Mesenchymal stem cell (in vitro differentiated cells and primary cell): ENCODE results near the gene RHOBTB3.

ENCODE experiments used
- DNase-seq: peaks from one replicate; pipeline ENCODE4 v3.0.0-alpha.2; 2013
- H2AFZ ChIP-seq: one replicate; pipeline ENCODE4 v1.6.1; 2013; ENCODE audit warnings: low read depth, mild to moderate bottlenecking, control low read depth, inconsistent platforms, low read length, moderate library complexity
- H2AK5ac ChIP-seq: 2 replicates; pipeline ENCODE4 v1.6.1; 2013; ENCODE audit warnings: low read length, moderate library complexity, mild to moderate bottlenecking, inconsistent platforms; ENCODE audit not compliant: severe bottlenecking
- H2BK120ac ChIP-seq: one replicate; pipeline ENCODE4 v1.6.1; 2013; ENCODE audit warnings: low read depth, mild to moderate bottlenecking, inconsistent platforms, low read length, moderate library complexity
- H2BK12ac ChIP-seq, 2 experiments: one replicate each; pipeline ENCODE4 v1.6.1; 2013; ENCODE audit warnings: inconsistent platforms in 2 of 2, low read length in 2 of 2, mild to moderate bottlenecking in 2 of 2, moderate library complexity in 2 of 2, control low read depth in 1 of 2
- H2BK15ac ChIP-seq: one replicate; pipeline ENCODE4 v1.6.1; 2013; ENCODE audit warnings: mild to moderate bottlenecking, low read depth, inconsistent platforms; ENCODE audit not compliant: poor library complexity, severe bottlenecking
- H2BK5ac ChIP-seq: 2 replicates; pipeline ENCODE4 v1.6.1; 2013; ENCODE audit warnings: low read depth, mild to moderate bottlenecking, low read length, control low read depth, inconsistent platforms; ENCODE audit not compliant: poor library complexity, severe bottlenecking
- H3K14ac ChIP-seq, 2 experiments: one replicate each; pipeline ENCODE4 v1.6.1; 2013; ENCODE audit warnings: inconsistent platforms in 2 of 2, low read length in 2 of 2, control low read depth in 1 of 2, mild to moderate bottlenecking in 1 of 2, moderate library complexity in 1 of 2
- H3K18ac ChIP-seq, 2 experiments: one replicate each; pipeline ENCODE4 v1.6.1; 2013; ENCODE audit warnings: inconsistent platforms in 2 of 2, low read length in 2 of 2, control low read depth in 1 of 2, low read depth in 1 of 2, mild to moderate bottlenecking in 1 of 2
- H3K23ac ChIP-seq, 2 experiments: one replicate each; pipeline ENCODE4 v1.6.1; 2013; ENCODE audit warnings: inconsistent platforms in 2 of 2, low read length in 2 of 2, mild to moderate bottlenecking in 2 of 2, moderate library complexity in 2 of 2, control low read depth in 1 of 2
- H3K27ac ChIP-seq: 2 replicates; pipeline ENCODE4 v1.5.1; 2013; ENCODE audit warnings: mild to moderate bottlenecking, moderate library complexity, low read length, control low read depth, inconsistent platforms; ENCODE audit not compliant: poor library complexity, severe bottlenecking
- H3K27me3 ChIP-seq, 2 experiments: 2 replicates each; pipeline versions ENCODE4 v1.6.1 to v1.7.0; 2013; ENCODE audit warnings: low read length in 2 of 2, mild to moderate bottlenecking in 2 of 2, moderate library complexity in 2 of 2, control low read depth in 1 of 2, inconsistent platforms in 1 of 2; ENCODE audit not compliant: control insufficient read depth in 1 of 2, insufficient read depth in 1 of 2
- H3K36me3 ChIP-seq, 2 experiments: 2 replicates each; pipeline versions ENCODE4 v1.6.1 to v1.7.0; 2013; ENCODE audit warnings: low read length in 2 of 2, control low read depth in 1 of 2, inconsistent platforms in 1 of 2, low read depth in 1 of 2, mild to moderate bottlenecking in 1 of 2; ENCODE audit not compliant: insufficient read depth in 2 of 2, control insufficient read depth in 1 of 2
- H3K4ac ChIP-seq, 2 experiments: one replicate each; pipeline ENCODE4 v1.6.1; 2013; ENCODE audit warnings: inconsistent platforms in 2 of 2, low read length in 2 of 2, mild to moderate bottlenecking in 2 of 2, moderate library complexity in 2 of 2, control low read depth in 1 of 2, low read depth in 1 of 2
- H3K4me1 ChIP-seq: 2 replicates; pipeline ENCODE4 v1.6.1; 2013; ENCODE audit warnings: low read depth, low read length, control low read depth; ENCODE audit not compliant: control insufficient read depth, insufficient read depth
- H3K4me2 ChIP-seq: 2 replicates; pipeline ENCODE4 v1.6.1; 2013; ENCODE audit warnings: low read length, mild to moderate bottlenecking, inconsistent platforms; ENCODE audit not compliant: poor library complexity, severe bottlenecking
- H3K4me3 ChIP-seq, 2 experiments: 2 replicates each; pipeline versions ENCODE4 v1.5.1 to v1.7.0; 2013; ENCODE audit warnings: low read length in 2 of 2, mild to moderate bottlenecking in 2 of 2, control low read depth in 1 of 2, low read depth in 1 of 2; ENCODE audit not compliant: insufficient read depth in 1 of 2
- H3K79me1 ChIP-seq: replicated peaks from 2 replicates; pipeline ENCODE4 v1.6.1; 2013; ENCODE audit warnings: mild to moderate bottlenecking, control low read depth, low read length, inconsistent platforms; ENCODE audit not compliant: poor library complexity, severe bottlenecking
- H3K9ac ChIP-seq: 2 replicates; pipeline ENCODE4 v1.7.0; 2013; ENCODE audit warnings: mild to moderate bottlenecking, low read length, moderate library complexity
- H3K9me3 ChIP-seq: 2 replicates; pipeline ENCODE4 v1.7.0; 2013; ENCODE audit warnings: mild to moderate bottlenecking, low read length; ENCODE audit not compliant: control insufficient read depth
- H4K8ac ChIP-seq: one replicate; pipeline ENCODE4 v1.6.1; 2013; ENCODE audit warnings: inconsistent platforms, mild to moderate bottlenecking, low read length, moderate library complexity
- H4K91ac ChIP-seq: one replicate; pipeline ENCODE4 v1.6.1; 2013; ENCODE audit warnings: mild to moderate bottlenecking, low read length, inconsistent platforms
- WGBS: methylation state at CpG from one replicate; pipeline ENCODE4 v1.1.7; 2013; ENCODE audit warnings: mixed read lengths; 5-methylcytosine and 5-hydroxymethylcytosine counted together

The RHOBTB3 gene

GRCh38 chr5:95817430-95817829, 86.3 kb downstream of the RHOBTB3 start:
- no peak overlapping the region for H4K8ac ChIP-seq

DNA sequence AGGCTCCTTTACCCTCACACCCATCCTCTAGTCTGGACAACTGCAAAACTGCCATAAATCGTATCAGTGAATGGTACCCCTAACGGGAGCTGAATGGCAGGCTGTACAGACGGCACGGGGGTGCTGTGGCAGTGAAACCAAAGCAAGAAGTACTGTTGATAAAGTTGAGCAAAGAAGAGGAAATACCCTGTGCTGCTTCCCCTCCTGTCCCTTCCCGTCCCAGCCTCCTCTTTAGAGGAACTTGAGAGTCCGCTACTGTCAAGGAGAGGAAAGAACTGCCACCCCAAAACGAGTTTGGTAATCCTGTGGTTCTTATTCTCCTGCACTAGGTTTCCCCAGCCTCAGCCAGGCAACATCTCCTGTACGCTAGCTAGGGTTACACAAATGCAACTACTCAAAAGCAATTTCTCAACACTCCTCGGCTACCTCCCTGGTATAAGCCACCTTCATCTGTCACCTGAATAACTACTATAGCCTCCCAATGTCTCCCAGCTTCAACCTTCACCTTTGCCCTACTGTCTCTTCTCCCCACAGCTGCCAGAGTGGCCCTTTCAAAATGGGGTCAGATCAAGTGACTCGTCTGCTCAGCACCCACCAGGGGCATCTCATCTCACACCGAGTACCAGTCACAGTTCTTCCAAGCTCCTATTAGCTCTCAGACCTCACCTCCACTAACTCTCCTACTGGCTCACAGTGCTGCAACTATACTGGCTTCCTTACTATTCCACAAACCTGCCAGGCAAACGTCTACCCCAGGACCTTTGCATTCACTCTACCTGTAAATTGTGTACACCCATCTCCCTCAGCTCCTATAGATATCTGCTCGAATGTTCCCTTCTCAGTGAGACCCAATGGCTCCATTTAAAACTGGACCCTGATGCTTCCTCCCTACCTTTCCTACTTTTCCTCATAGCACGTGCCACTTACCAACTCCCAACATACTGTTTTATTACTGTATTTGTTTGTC, 87.3 kb downstream of the RHOBTB3 start:
- Histone ChIP-seq H3K27ac (peak overlapping the region; percentile 77), H2BK5ac (no peak overlapping the region), H2AK5ac (peak overlapping the region; percentile 77), H3K4me3 (peak overlapping the region in 1 of 2 experiments; percentile 89), H3K14ac (no peak overlapping the region), H3K23ac (no peak overlapping the region), H2AFZ (no peak overlapping the region), H3K4ac (peak overlapping the region in 1 of 2 experiments; percentile 69), H2BK12ac (peak overlapping the region in 1 of 2 experiments; percentile 24), H2BK15ac (no peak overlapping the region), H3K18ac (peak overlapping the region in 1 of 2 experiments; percentile 83), H2BK120ac (no peak overlapping the region), H4K8ac (peak overlapping the region; percentile 55), H3K4me2 (peak overlapping the region; percentile 77), H3K9ac (peak overlapping the region; percentile 62), H4K91ac (peak overlapping the region; percentile 1), H3K4me1 (peaks cover 25% of the 10 kb centered on the region), H3K79me1 (peaks cover 8% of the 10 kb centered on the region), H3K36me3 (peaks cover 12 to 64% of the 10 kb centered on the region in 2 experiments), H3K9me3 (no peaks in the 10 kb centered on the region), H3K27me3 (no peaks in the 10 kb centered on the region)
- WGBS: 58% methylated on average over 12 of the region's 14 CpGs
- no peak for DNase-seq

More at GRCh38 chr5:95817430-95817829, 86.3 kb downstream of the RHOBTB3 start:
- Histone ChIP-seq H2AK5ac (peak overlapping the region; percentile 74), H3K4me2 (peak overlapping the region; percentile 21), H3K4me3 (peak overlapping the region in 1 of 2 experiments; percentile 89), H3K18ac (no peak overlapping the region), H3K23ac (no peak overlapping the region), H3K27ac (peak overlapping the region; percentile 77), H2BK120ac (no peak overlapping the region), H3K9me3 (no peaks in the 10 kb centered on the region), H4K91ac (no peak overlapping the region), H3K27me3 (no peaks in the 10 kb centered on the region), H3K4ac (peak overlapping the region in 1 of 2 experiments; percentile 7), H3K9ac (peak overlapping the region; percentile 62), H2AFZ (no peak overlapping the region), H2BK15ac (no peak overlapping the region), H3K4me1 (peaks cover 22% of the 10 kb centered on the region), H3K36me3 (peaks cover 12 to 74% of the 10 kb centered on the region in 2 experiments), H2BK5ac (no peak overlapping the region), H3K79me1 (peaks cover 13% of the 10 kb centered on the region), H3K14ac (no peak overlapping the region), H2BK12ac (peak overlapping the region in 1 of 2 experiments; percentile 23)
- peak; percentile 68 for DNase-seq
- WGBS: 34% methylated on average over 12 of the region's 12 CpGs

- Histone ChIP-seq H3K4ac (peak overlapping the region in 1 of 2 experiments; percentile 46), H3K9me3 (no peaks in the 10 kb centered on the region), H3K18ac (peak overlapping the region in 1 of 2 experiments; percentile 69), H3K27ac (peak overlapping the region; percentile 3), H3K27me3 (no peaks in the 10 kb centered on the region), H3K4me2 (peak overlapping the region; percentile 66), H2BK5ac (no peak overlapping the region), H2BK15ac (no peak overlapping the region), H3K36me3 (peaks cover 4 to 35% of the 10 kb centered on the region in 2 experiments), H3K14ac (peak overlapping the region; percentile 8 to 58), H3K4me3 (peak overlapping the region; percentile 60 to 89), H3K9ac (peak overlapping the region; percentile 93), H3K23ac (no peak overlapping the region), H3K4me1 (peaks cover 29% of the 10 kb centered on the region), H2AK5ac (no peak overlapping the region), H4K91ac (no peak overlapping the region), H2BK12ac (peak overlapping the region in 1 of 2 experiments; percentile 44), H4K8ac (peak overlapping the region; percentile 5), H2BK120ac (no peak overlapping the region), H2AFZ (no peak overlapping the region), H3K79me1 (peaks cover 1% of the 10 kb centered on the region)
- no peak for DNase-seq
- 60% methylated on average over 6 of the region's 9 CpGs for WGBS
Measured at GRCh38 chr5:95821110-95822021, 90.2 kb downstream of the RHOBTB3 start.
